RWPE2 (cell line): Measurements from ENCODE around the gene HOXD9.

Source experiments
- ATAC-seq: fragments of 200-7000 bp; cut with Tn5 transposase; 3 replicates; pipeline ENCODE4 v1.9.1; 2021; ENCODE audit warnings: low read depth
- DNase-seq: peaks from one replicate; pipeline ENCODE4 v3.0.0-alpha.2; 2020; ENCODE audit warnings: low spot score
- H3K27ac ChIP-seq: fragments of 450-650 bp; 2 replicates; pipeline ENCODE4 v1.5.1; 2017; ENCODE audit warnings: mild to moderate bottlenecking; ENCODE audit not compliant: poor library complexity, severe bottlenecking
- H3K27me3 ChIP-seq: fragments of 250-450 bp; sonication (Bioruptor Pico); 2 replicates; pipeline ENCODE4 v1.5.1; 2021; ENCODE audit warnings: mild to moderate bottlenecking, moderate library complexity; ENCODE audit not compliant: insufficient read depth, poor library complexity, severe bottlenecking
- H3K36me3 ChIP-seq: fragments of 250-450 bp; sonication (Bioruptor Pico); 2 replicates; pipeline ENCODE4 v1.5.1; 2020; ENCODE audit warnings: low read depth, mild to moderate bottlenecking, moderate library complexity
- H3K4me1 ChIP-seq: fragments of 250-450 bp; sonication (Bioruptor Pico); 2 replicates; pipeline ENCODE4 v1.5.1; 2021; ENCODE audit warnings: mild to moderate bottlenecking, moderate library complexity; ENCODE audit not compliant: insufficient read depth, poor library complexity, severe bottlenecking
- H3K4me3 ChIP-seq: fragments of 250-450 bp; sonication (Bioruptor Pico); 2 replicates; pipeline ENCODE4 v1.5.1; 2021; ENCODE audit warnings: mild to moderate bottlenecking, moderate library complexity; ENCODE audit not compliant: severe bottlenecking
- H3K9me3 ChIP-seq: fragments of 250-450 bp; sonication (Bioruptor Pico); 2 replicates; pipeline ENCODE4 v1.5.1; 2021; ENCODE audit warnings: mild to moderate bottlenecking, moderate library complexity; ENCODE audit not compliant: severe bottlenecking
- CTCF ChIP-seq: fragments of 450-650 bp; IDR thresholded peaks from one replicate; pipeline ENCODE4 v1.5.1; 2017; ENCODE audit warnings: mild to moderate bottlenecking, moderate library complexity; ENCODE audit not compliant: poor library complexity, severe bottlenecking

HOXD9 gene

GRCh38 chr2:176085120-176085788 is 37.3 kb upstream of the HOXD9 start:
- TF ChIP-seq CTCF = no peak
- Histone ChIP-seq H3K4me3 (no peak overlapping the region), H3K4me1 (no peaks in the 10 kb centered on the region), H3K9me3 (no peaks in the 10 kb centered on the region), H3K36me3 (no peaks in the 10 kb centered on the region), H3K27ac (no peak overlapping the region), H3K27me3 (peaks cover 99% of the 10 kb centered on the region)
- ATAC-seq (no peak), DNase-seq (no peak)

- Histone ChIP-seq H3K36me3 (no peaks in the 10 kb centered on the region), H3K4me3 (no peak overlapping the region), H3K9me3 (no peaks in the 10 kb centered on the region), H3K4me1 (no peaks in the 10 kb centered on the region), H3K27me3 (peaks cover 100% of the 10 kb centered on the region), H3K27ac (no peak overlapping the region)
- DNase-seq = no peak
- peak; percentile 37; the same call in 2 of the 3 replicates for ATAC-seq
- TF ChIP-seq CTCF = peak; percentile 65
These were observed 36.4 kb upstream of the HOXD9 start for GRCh38 chr2:176085861-176086771.

- DNase-seq (no peak), ATAC-seq (no peak)
- H3K36me3 ChIP-seq = no peaks in the 10 kb centered on the region
- no peaks in the 10 kb centered on the region for H3K9me3 ChIP-seq
- TF ChIP-seq CTCF = no peak
- no peak overlapping the region for H3K27ac ChIP-seq
- no peaks in the 10 kb centered on the region for H3K4me1 ChIP-seq
- no peak overlapping the region for H3K4me3 ChIP-seq
- H3K27me3 ChIP-seq = peaks cover 100% of the 10 kb centered on the region
These were observed 35.0 kb upstream of the HOXD9 start for GRCh38 chr2:176087330-176088047.

- no peaks in the 10 kb centered on the region for H3K4me1 ChIP-seq
- no peaks in the 10 kb centered on the region for H3K9me3 ChIP-seq
- ATAC-seq (peak; percentile 47), DNase-seq (no peak)
- H3K4me3 ChIP-seq = no peak overlapping the region
- H3K27me3 ChIP-seq = peaks cover 97% of the 10 kb centered on the region
- no peaks in the 10 kb centered on the region for H3K36me3 ChIP-seq
- peak; percentile 84 for TF ChIP-seq CTCF
- no peak overlapping the region for H3K27ac ChIP-seq
These were observed 34.2 kb upstream of the HOXD9 start for GRCh38 chr2:176088048-176088936.
